HepG2 (cell line): ENCODE results near the gene IGF2BP1. TPM values are rescaled to one million over a fixed set of nuclear protein-coding genes. Genes with fewer than 3 reads are reported as not detected.

Experiments
- GPN1 ChIP-seq: sonication (generic); formaldehyde crosslinking; IDR thresholded peaks from 2 replicates; pipeline ENCODE4 v1.5.1; 2020; ENCODE audit warnings: missing genetic modification reagents, borderline replicate concordance
- HCFC1 ChIP-seq: fragments of 150-350 bp; IDR thresholded peaks from 2 replicates; pipeline ENCODE4 v1.6.1; 2014; ENCODE audit warnings: low read depth, low read length
- HMGXB3 ChIP-seq: sonication (generic); formaldehyde crosslinking; IDR thresholded peaks from 2 replicates; pipeline ENCODE4 v1.4.0; 2020; ENCODE audit warnings: missing genetic modification reagents, borderline replicate concordance
- JUND ChIP-seq: sonication (generic); formaldehyde crosslinking; IDR thresholded peaks from 2 replicates; pipeline ENCODE4 v1.8.0; 2022; ENCODE audit warnings: mild to moderate bottlenecking, missing genetic modification reagents
- KAT2B ChIP-seq: fragments of 150-350 bp; IDR thresholded peaks from 2 replicates; pipeline ENCODE4 v1.6.1; 2014; ENCODE audit warnings: low read depth, low read length, borderline replicate concordance
- KLF12 ChIP-seq: sonication (generic); formaldehyde crosslinking; IDR thresholded peaks from 2 replicates; pipeline ENCODE4 v1.4.0; 2020; ENCODE audit warnings: missing genetic modification reagents, borderline replicate concordance
- KMT2A ChIP-seq: sonication (generic); formaldehyde crosslinking; IDR thresholded peaks from 2 replicates; pipeline ENCODE4 v1.4.0; 2020; ENCODE audit warnings: missing genetic modification reagents
- NFRKB ChIP-seq: fragments of 450-650 bp; IDR thresholded peaks from 2 replicates; pipeline ENCODE4 v1.6.1; 2017
- PRMT3 ChIP-seq: sonication (generic); formaldehyde crosslinking; IDR thresholded peaks from 2 replicates; pipeline ENCODE4 v1.8.1; 2022; ENCODE audit warnings: low read depth, mild to moderate bottlenecking, moderate library complexity, missing genetic modification reagents, borderline replicate concordance
- SP140L ChIP-seq: sonication (generic); formaldehyde crosslinking; IDR thresholded peaks from 2 replicates; pipeline ENCODE4 v1.4.0; 2020; ENCODE audit warnings: missing genetic modification reagents, borderline replicate concordance
- SP4 ChIP-seq: sonication (generic); formaldehyde crosslinking; IDR thresholded peaks from 2 replicates; pipeline ENCODE4 v1.8.1; 2023; ENCODE audit warnings: mild to moderate bottlenecking, missing genetic modification reagents
- SYNCRIP ChIP-seq: fragments of 200-400 bp; formaldehyde crosslinking; IDR thresholded peaks from 2 replicates; pipeline ENCODE4 v1.6.1; 2018; ENCODE audit warnings: mild to moderate bottlenecking, low read depth, low read length; ENCODE audit not compliant: insufficient read depth
- ZBTB10 ChIP-seq: sonication (generic); formaldehyde crosslinking; IDR thresholded peaks from 2 replicates; pipeline ENCODE4 v1.4.0; 2020; ENCODE audit warnings: missing genetic modification reagents, borderline replicate concordance
- ZBTB7A ChIP-seq: sonication (generic); formaldehyde crosslinking; IDR thresholded peaks from 2 replicates; pipeline ENCODE4 v1.8.0; 2022; ENCODE audit warnings: mild to moderate bottlenecking, missing genetic modification reagents
- ZC3H13 ChIP-seq: sonication (generic); formaldehyde crosslinking; IDR thresholded peaks from 2 replicates; pipeline ENCODE4 v1.8.1; 2023; ENCODE audit warnings: mild to moderate bottlenecking, missing genetic modification reagents, moderate library complexity
- ZNF253 ChIP-seq: sonication (generic); formaldehyde crosslinking; IDR thresholded peaks from 2 replicates; pipeline ENCODE4 v1.8.0; 2022; ENCODE audit warnings: mild to moderate bottlenecking, missing genetic modification reagents, borderline replicate concordance
- ZNF589 ChIP-seq: sonication (generic); formaldehyde crosslinking; conservative IDR thresholded peaks from 2 replicates; pipeline ENCODE4 v1.8.0; 2022; ENCODE audit warnings: mild to moderate bottlenecking, moderate library complexity, missing genetic modification reagents
- ZSCAN31 ChIP-seq: sonication (generic); formaldehyde crosslinking; IDR thresholded peaks from 2 replicates; pipeline ENCODE4 v1.5.0; 2020; ENCODE audit warnings: low read depth, mild to moderate bottlenecking, missing genetic modification reagents
- polyA plus RNA-seq, 8 experiments: library from polyadenylated mRNA; depleted of rRNA in 3 of 8; stranded (reverse) in 7 of 8; unstranded in 1 of 8; fragments of >200 nt; fragmentation: Illumina TruSeq in 4 of 8; extraction: Trizol in 4 of 8; gene quantifications; 2 replicates each; pipeline versions ENCODE4 v1.2.1 to v1.2.3, GENCODE V29; 2011 to 2016; ENCODE audit warnings: low read depth in 4 of 8, missing spikeins in 1 of 8, mixed read lengths in 1 of 8; ENCODE audit not compliant: insufficient read depth in 1 of 8
- total RNA-seq, 5 experiments: library from RNA; depleted of rRNA; stranded (reverse); fragments of >200 nt; fragmentation: Illumina TruSeq; extraction: Trizol; gene quantifications; 2 replicates each; pipeline ENCODE4 v1.2.3, GENCODE V29; 2016; ENCODE audit warnings: low read depth in 1 of 5
- TF ChIP-seq, protein P1 (sequence below): fragments of 450-650 bp; IDR thresholded peaks from 2 replicates; pipeline ENCODE4 v1.6.1; 2017

Gene IGF2BP1
- total and polyA plus RNA-seq, 2 of the 13 experiments (the other 11 are each of a cell fraction or from before 2014, with no cell fraction given), result 29.7 to 75.1 TPM

GRCh38 chr17:48995974-48996721 is 1.0 kb upstream of the IGF2BP1 start (continued):
- TF ChIP-seq GPN1, result no peak
- no peak; the same call in 1 of the 2 replicates for TF ChIP-seq SP140L (CRISPR knock-in tag)
- peak; percentile 79 for TF ChIP-seq HMGXB3 (CRISPR knock-in tag)
- TF ChIP-seq KMT2A, result peak; percentile 95
- TF ChIP-seq ZNF589, result no peak; the same call in 1 of the 2 replicates
- no peak for TF ChIP-seq SYNCRIP
- peak; percentile 99 for TF ChIP-seq ZBTB7A
- no peak for TF ChIP-seq NFRKB
- TF ChIP-seq SP4 (CRISPR knock-in tag), result peak; percentile 96
- TF ChIP-seq, protein P1, sequence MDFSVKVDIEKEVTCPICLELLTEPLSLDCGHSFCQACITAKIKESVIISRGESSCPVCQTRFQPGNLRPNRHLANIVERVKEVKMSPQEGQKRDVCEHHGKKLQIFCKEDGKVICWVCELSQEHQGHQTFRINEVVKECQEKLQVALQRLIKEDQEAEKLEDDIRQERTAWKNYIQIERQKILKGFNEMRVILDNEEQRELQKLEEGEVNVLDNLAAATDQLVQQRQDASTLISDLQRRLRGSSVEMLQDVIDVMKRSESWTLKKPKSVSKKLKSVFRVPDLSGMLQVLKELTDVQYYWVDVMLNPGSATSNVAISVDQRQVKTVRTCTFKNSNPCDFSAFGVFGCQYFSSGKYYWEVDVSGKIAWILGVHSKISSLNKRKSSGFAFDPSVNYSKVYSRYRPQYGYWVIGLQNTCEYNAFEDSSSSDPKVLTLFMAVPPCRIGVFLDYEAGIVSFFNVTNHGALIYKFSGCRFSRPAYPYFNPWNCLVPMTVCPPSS, result no peak
- 0 out of 2 replicates have a peak, but pooled peaks have one; percentile 82 for TF ChIP-seq ZC3H13
- TF ChIP-seq KLF12, result peak; percentile 84
- TF ChIP-seq ZSCAN31 (CRISPR knock-in tag), result peak; percentile 49; the same call in 1 of the 2 replicates
- TF ChIP-seq ZBTB10 (CRISPR knock-in tag), result peak; percentile 72
- no peak for TF ChIP-seq PRMT3 (CRISPR knock-in tag)
- TF ChIP-seq KAT2B, result no peak
- peak; percentile 57; the same call in 1 of the 2 replicates for TF ChIP-seq JUND (CRISPR knock-in tag)
- TF ChIP-seq ZNF253, result peak; percentile 94
- no peak for TF ChIP-seq HCFC1
